Measurements from ENCODE around the gene AR. TPM values are rescaled to one million over a fixed set of nuclear protein-coding genes. Genes with fewer than 3 reads are reported as not detected.

The AR gene
- total and polyA plus RNA-seq, 2 of the 8 experiments (the other 6 are each of a cell fraction or from before 2014, with no cell fraction given), result 7.1 to 10.7 TPM

DNA sequence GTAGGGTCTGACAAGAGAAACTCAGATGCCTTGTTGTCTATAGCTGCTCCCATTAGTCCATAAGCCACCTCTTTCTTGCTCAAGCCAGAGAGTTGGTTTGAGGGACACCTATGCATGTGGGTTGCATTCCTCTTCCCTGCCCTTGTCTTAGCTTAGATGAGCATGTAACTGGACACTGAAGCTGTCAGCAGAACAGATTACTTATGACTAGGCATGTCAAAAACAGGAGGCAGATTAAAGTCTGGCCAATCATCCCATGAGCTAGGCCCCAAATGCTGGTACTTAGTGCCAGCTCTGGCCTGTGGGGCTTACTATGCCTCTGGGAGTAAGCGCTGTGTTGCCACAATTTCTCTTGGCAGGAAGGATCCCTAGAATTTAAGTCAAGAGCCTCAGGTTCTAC is 215.2 kb downstream of the AR start:
- no peak overlapping the region for H3K4me3 ChIP-seq (ENCODE audit: extremely low read depth in 1 of 4, insufficient read depth in 2 of 4, low read depth in 3 of 4, low read length in 4 of 4)
- H3K9ac ChIP-seq (replicated peaks in 1 of 4; ENCODE audit: extremely low read depth in 1 of 4, low read depth in 3 of 4, low read length in 3 of 4), result no peak overlapping the region
- no peak overlapping the region for H4K91ac ChIP-seq (replicated peaks; ENCODE audit: insufficient read length, low read length)
- no peak overlapping the region for H2BK20ac ChIP-seq (ENCODE audit: low read length)
- no peak overlapping the region for H3K56ac ChIP-seq (replicated peaks; ENCODE audit: insufficient read length, low read depth, low read length)
- H3K9me3 ChIP-seq (ENCODE audit: insufficient read depth in 2 of 2, low read depth in 1 of 2, low read length in 1 of 2), result no peaks in the 10 kb centered on the region
- H2BK120ac ChIP-seq (replicated peaks; ENCODE audit: low read depth, low read length), result no peak overlapping the region
- no peak overlapping the region for H3K18ac ChIP-seq (ENCODE audit: extremely low read depth, low read length)
- H3K27me3 ChIP-seq (replicated peaks in 1 of 4; ENCODE audit: control insufficient read depth in 3 of 4, extremely low read depth in 1 of 4, insufficient read depth in 3 of 4, low read length in 3 of 4), result no peaks in the 10 kb centered on the region
- no peak overlapping the region for H2AK5ac ChIP-seq (ENCODE audit: low read depth, low read length)
- no peak overlapping the region for H4K5ac ChIP-seq (ENCODE audit: insufficient read length, low read depth, low read length)
- H4K20me1 ChIP-seq (replicated peaks in 1 of 2; ENCODE audit: control insufficient read depth in 1 of 2, insufficient read depth in 2 of 2, low read length in 2 of 2), result no peaks in the 10 kb centered on the region
- H3K36me3 ChIP-seq (ENCODE audit: control insufficient read depth in 2 of 4, insufficient read depth in 4 of 4, low read length in 3 of 4), result no peaks in the 10 kb centered on the region
- no peak overlapping the region for H3K27ac ChIP-seq (ENCODE audit: low read depth, low read length)
- no peaks in the 10 kb centered on the region for H3K79me1 ChIP-seq (ENCODE audit: low read depth, low read length)
- no peaks in the 10 kb centered on the region for H3K4me1 ChIP-seq (replicated peaks in 1 of 4; ENCODE audit: control insufficient read depth in 3 of 4, insufficient read depth in 4 of 4, low read length in 3 of 4)
- no peak for DNase-seq (ENCODE audit: low read depth in 1 of 2, low spot score in 2 of 2)
- no peaks in the 10 kb centered on the region for H3K23me2 ChIP-seq (ENCODE audit: low read depth, low read length)
- no peak overlapping the region for H2BK15ac ChIP-seq (ENCODE audit: low read length)
- ChIA-PET POLR2A (ENCODE audit: partially characterized antibody) (no interaction called here), CTCF (ENCODE audit: partially characterized antibody) (no interaction called here)
- H3K23ac ChIP-seq (ENCODE audit: insufficient read length), result no peak overlapping the region
- no peaks in the 10 kb centered on the region for H3K79me2 ChIP-seq (ENCODE audit: control insufficient read depth in 1 of 2, insufficient read depth in 2 of 2, low read length in 2 of 2)
- no peak overlapping the region for H4K8ac ChIP-seq (ENCODE audit: extremely low read depth, insufficient read depth, low read length)
- FAIRE-seq, result no peak
- H3K4me2 ChIP-seq (ENCODE audit: insufficient read depth in 1 of 2, low read depth in 2 of 2, low read length in 2 of 2), result no peak overlapping the region
- H3K4ac ChIP-seq (replicated peaks; ENCODE audit: insufficient read length, low read depth, low read length), result no peak overlapping the region
- no peak overlapping the region for H2BK5ac ChIP-seq (ENCODE audit: low read depth, low read length)
- H2AFZ ChIP-seq (ENCODE audit: low read length), result no peak overlapping the region
- H2BK12ac ChIP-seq (ENCODE audit: low read depth, low read length), result no peak overlapping the region
- no peak overlapping the region for H3K14ac ChIP-seq (ENCODE audit: insufficient read length)
- WGBS, 2 experiments (ENCODE audit: extremely low coverage in 1 of 2, insufficient coverage in 1 of 2, insufficient read length in 1 of 2, insufficient replicate concordance in 2 of 2, low coverage in 1 of 2, low lambda C conversion rate in 2 of 2, missing lambda C conversion rate in 1 of 2), result 100% methylated on average over 1 of the region's 1 CpG; no CpG with 5 or more reads in 1 of the 2 experiments
- no peak for TF ChIP-seq MAFK (IDR thresholded peaks at IDR 0.05; ENCODE audit: low read depth, low read length)
- no peak for TF ChIP-seq TCF12 (IDR thresholded peaks at IDR 0.05; ENCODE audit: low read depth, low read length)
- no peak for TF ChIP-seq CHD1 (IDR thresholded peaks at IDR 0.05; ENCODE audit: low read depth, low read length)
- TF ChIP-seq EZH2 (IDR thresholded peaks at IDR 0.05; ENCODE audit: low read depth, low read length, severe bottlenecking), result no peak
- TF ChIP-seq, protein P1, sequence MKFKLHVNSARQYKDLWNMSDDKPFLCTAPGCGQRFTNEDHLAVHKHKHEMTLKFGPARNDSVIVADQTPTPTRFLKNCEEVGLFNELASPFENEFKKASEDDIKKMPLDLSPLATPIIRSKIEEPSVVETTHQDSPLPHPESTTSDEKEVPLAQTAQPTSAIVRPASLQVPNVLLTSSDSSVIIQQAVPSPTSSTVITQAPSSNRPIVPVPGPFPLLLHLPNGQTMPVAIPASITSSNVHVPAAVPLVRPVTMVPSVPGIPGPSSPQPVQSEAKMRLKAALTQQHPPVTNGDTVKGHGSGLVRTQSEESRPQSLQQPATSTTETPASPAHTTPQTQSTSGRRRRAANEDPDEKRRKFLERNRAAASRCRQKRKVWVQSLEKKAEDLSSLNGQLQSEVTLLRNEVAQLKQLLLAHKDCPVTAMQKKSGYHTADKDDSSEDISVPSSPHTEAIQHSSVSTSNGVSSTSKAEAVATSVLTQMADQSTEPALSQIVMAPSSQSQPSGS (IDR thresholded peaks at IDR 0.05; ENCODE audit: low read length), result no peak
- TF ChIP-seq SAP30 (IDR thresholded peaks at IDR 0.05; ENCODE audit: insufficient read depth, insufficient replicate concordance, low read length), result no peak
- TF ChIP-seq CREB1 (IDR thresholded peaks at IDR 0.05), result no peak
- TF ChIP-seq EGR1 (IDR thresholded peaks at IDR 0.05; ENCODE audit: borderline replicate concordance, low read depth, low read length), result no peak
- no peak for TF ChIP-seq TBP (IDR thresholded peaks at IDR 0.05; ENCODE audit: low read depth, low read length)
- TF ChIP-seq POLR2AphosphoS5 (IDR thresholded peaks at IDR 0.05; ENCODE audit: low read depth, low read length), result no peak
- no peak for TF ChIP-seq JUN (IDR thresholded peaks at IDR 0.05; ENCODE audit: low read depth, low read length)
- no peak for TF ChIP-seq E2F6 (IDR thresholded peaks at IDR 0.05)

All from H1 (cell line).